A673 (cell line): ENCODE measurements around the gene TARM1.

ENCODE experiments used
- CTCF ChIP-seq: fragments of 300-800, 200-600 bp; sonication (generic); conservative IDR thresholded peaks from 2 replicates; pipeline ENCODE4 v1.5.1; 2017; ENCODE audit warnings: low read depth, mild to moderate bottlenecking, antibody characterized with exemption, low read length, moderate library complexity, mixed read lengths
- EZH2 ChIP-seq: fragments of 200-600 bp; sonication (generic); IDR thresholded peaks from 2 replicates; pipeline ENCODE4 v1.6.1; 2017; ENCODE audit warnings: borderline replicate concordance, low read depth, mild to moderate bottlenecking, mixed read lengths, antibody characterized with exemption, low read length; ENCODE audit not compliant: poor library complexity, severe bottlenecking

- TF ChIP-seq CTCF (no peak), EZH2 (no peak)
Observed at GRCh38 chr19:54114340-54115108, 33.4 kb upstream of the TARM1 start.
